ENCODE measurements around the gene GAPDH.

GAPDH gene

GRCh38 chr12:6560501-6561205 lies 26.3 kb downstream of the GAPDH start:
- no peak for TF ChIP-seq CTCF (IDR thresholded peaks at IDR 0.05; ENCODE audit: low read depth, low read length, missing control alignments)
- H3K4me3 ChIP-seq (replicated peaks; ENCODE audit: low read depth, low read length), result no peak overlapping the region
- DNase-seq (ENCODE audit: extremely low read depth, low read depth), result no peak

GRCh38 chr12:6562881-6563280 lies 28.6 kb downstream of the GAPDH start:
- TF ChIP-seq CTCF (IDR thresholded peaks at IDR 0.05; ENCODE audit: low read depth, low read length, missing control alignments), result no peak

GRCh38 chr12:6563448-6564050 lies 29.2 kb downstream of the GAPDH start:
- no peak for DNase-seq (ENCODE audit: extremely low read depth, low read depth)
- H3K4me3 ChIP-seq (replicated peaks; ENCODE audit: low read depth, low read length), result no peak overlapping the region
- TF ChIP-seq CTCF (IDR thresholded peaks at IDR 0.05; ENCODE audit: low read depth, low read length, missing control alignments), result peak; percentile 88

More at GRCh38 chr12:6562881-6563280, 28.6 kb downstream of the GAPDH start:
- H3K4me3 ChIP-seq (replicated peaks; ENCODE audit: low read depth, low read length), result no peak overlapping the region
- no peak for DNase-seq (ENCODE audit: extremely low read depth, low read depth)

GRCh38 chr12:6567112-6567670 lies 32.9 kb downstream of the GAPDH start:
- H3K4me3 ChIP-seq (replicated peaks; ENCODE audit: low read depth, low read length), result peak overlapping the region; percentile 91
- TF ChIP-seq CTCF (IDR thresholded peaks at IDR 0.05; ENCODE audit: low read depth, low read length, missing control alignments), result no peak
- no peak for DNase-seq (ENCODE audit: extremely low read depth, low read depth)

GRCh38 chr12:6569312-6569711 lies 35.0 kb downstream of the GAPDH start:
- no peak for DNase-seq (ENCODE audit: extremely low read depth, low read depth)
- TF ChIP-seq CTCF (IDR thresholded peaks at IDR 0.05; ENCODE audit: low read depth, low read length, missing control alignments), result no peak
- H3K4me3 ChIP-seq (replicated peaks; ENCODE audit: low read depth, low read length), result no peak overlapping the region

- no peak overlapping the region for H3K4me3 ChIP-seq (replicated peaks; ENCODE audit: low read depth, low read length)
- no peak for TF ChIP-seq CTCF (IDR thresholded peaks at IDR 0.05; ENCODE audit: low read depth, low read length, missing control alignments)
- no peak for DNase-seq (ENCODE audit: extremely low read depth, low read depth)
These were observed 35.5 kb downstream of the GAPDH start for GRCh38 chr12:6569786-6570185.
